Erythroblast (primary cell): ENCODE results near the gene TSC2.
"Not testable (repeated sequence)": the region's sequence is repeated elsewhere in the genome, so short reads cannot be mapped to it uniquely, and the experiment has no call there.

ENCODE experiments used
- DNase-seq, 2 experiments: peaks; one replicate each; lab custom pipeline; 2025; lab: John Stamatoyannopoulos, UW
- GATA1 ChIP-seq: IDR thresholded peaks from 2 replicates; pipeline ENCODE4 v1.6.1; 2011; ENCODE audit warnings: low read depth, mild to moderate bottlenecking, control low read depth, low read length, moderate library complexity
- POLR2A ChIP-seq: IDR thresholded peaks from 2 replicates; pipeline ENCODE4 v1.6.1; 2011; ENCODE audit warnings: mild to moderate bottlenecking, low read length

TSC2 gene

GRCh38 chr16:2005646-2006045 is 42.1 kb upstream of the TSC2 start:
- DNase-seq = no peak
- TF ChIP-seq POLR2A = no peak
- TF ChIP-seq GATA1 = no peak

GRCh38 chr16:2006317-2006716 is 41.5 kb upstream of the TSC2 start:
- TF ChIP-seq POLR2A (no peak), GATA1 (no peak)
- no peak for DNase-seq

- no peak for DNase-seq
These were observed 40.5 kb upstream of the TSC2 start for GRCh38 chr16:2007081-2007836.

GRCh38 chr16:2008009-2008526 is 39.7 kb upstream of the TSC2 start:
- peak; percentile 36 for TF ChIP-seq POLR2A
- TF ChIP-seq GATA1 = no peak
- DNase-seq = peak; percentile 36 to 49

More at GRCh38 chr16:2007081-2007836, 40.5 kb upstream of the TSC2 start:
- no peak for TF ChIP-seq GATA1
- no peak for TF ChIP-seq POLR2A

GRCh38 chr16:2008631-2009163 is 39.1 kb upstream of the TSC2 start:
- TF ChIP-seq POLR2A = no peak
- TF ChIP-seq GATA1 = no peak
- DNase-seq = peak; percentile 58 to 60

GRCh38 chr16:2009164-2009711 is 38.5 kb upstream of the TSC2 start:
- peak; percentile 67 to 69 for DNase-seq
- TF ChIP-seq POLR2A (peak; percentile 32), GATA1 (no peak)

GRCh38 chr16:2009791-2010510 is 37.8 kb upstream of the TSC2 start, which contains the start of gene ZNF598:
Gene ZNF598, minus strand, starts transcription at chr16:2009821.
- TF ChIP-seq POLR2A (peak; percentile 94), GATA1 (no peak)
- peak; percentile 91 to 94 for DNase-seq

GRCh38 chr16:2011726-2012125 is 36.1 kb upstream of the TSC2 start:
- DNase-seq = not testable (repeated sequence)

- no peak for DNase-seq
- TF ChIP-seq POLR2A (no peak), GATA1 (no peak)
These were observed 34.3 kb upstream of the TSC2 start for GRCh38 chr16:2013527-2013926.

GRCh38 chr16:2015117-2015946 is 32.5 kb upstream of the TSC2 start:
- no peak for TF ChIP-seq POLR2A
- TF ChIP-seq GATA1 = no peak
- DNase-seq = no peak

GRCh38 chr16:2015947-2016208 is 31.9 kb upstream of the TSC2 start:
- no peak for DNase-seq
- TF ChIP-seq POLR2A = no peak
- TF ChIP-seq GATA1 = no peak

GRCh38 chr16:2016407-2016922 is 31.3 kb upstream of the TSC2 start:
- no peak for DNase-seq
- TF ChIP-seq POLR2A (no peak), GATA1 (no peak)

GRCh38 chr16:2019518-2019920 is 28.3 kb upstream of the TSC2 start, which contains the start of gene NPW:
Gene NPW, plus strand, starts transcription at chr16:2019785.
- no peak for TF ChIP-seq POLR2A
- TF ChIP-seq GATA1 = no peak
- no peak for DNase-seq
